GM23338 (cell line): Measurements from ENCODE around the gene CENPT. TPM values are rescaled to one million over a fixed set of nuclear protein-coding genes. Genes with fewer than 3 reads are reported as not detected.

Experiments used
- ATAC-seq: fragments of 200-7000 bp; cut with Tn5 transposase; 3 replicates; pipeline ENCODE4 v1.9.1; 2020
- DNase-seq: peaks from one replicate; pipeline ENCODE4 v3.0.0-alpha.2; 2015; ENCODE audit warnings: low spot score
- H2AFZ ChIP-seq: fragments of 200-600 bp; sonication (generic); 2 replicates; pipeline ENCODE4 v1.8.0; 2016; ENCODE audit warnings: antibody characterized with exemption, mild to moderate bottlenecking, moderate library complexity
- H3F3A ChIP-seq: fragments of 200-600 bp; sonication (generic); replicated peaks from 2 replicates; pipeline ENCODE4 v1.8.0; 2017; ENCODE audit warnings: antibody characterized with exemption, mixed run types, low read depth
- H3K27ac ChIP-seq: fragments of 200-600 bp; sonication (generic); 2 replicates; pipeline ENCODE4 v1.6.1; 2016; ENCODE audit warnings: low read depth
- H3K27me3 ChIP-seq: fragments of 200-600 bp; sonication (generic); 2 replicates; pipeline ENCODE4 v1.8.0; 2016; ENCODE audit warnings: mild to moderate bottlenecking, mixed run types, moderate library complexity; ENCODE audit not compliant: insufficient read depth
- H3K36me3 ChIP-seq: fragments of 200-600 bp; sonication (generic); 2 replicates; pipeline ENCODE4 v1.8.0; 2016; ENCODE audit warnings: mild to moderate bottlenecking; ENCODE audit not compliant: insufficient read depth
- H3K4me1 ChIP-seq: fragments of 200-600 bp; sonication (generic); 2 replicates; pipeline ENCODE4 v1.8.0; 2016; ENCODE audit warnings: mild to moderate bottlenecking, moderate library complexity; ENCODE audit not compliant: insufficient read depth
- H3K4me2 ChIP-seq: fragments of 200-600 bp; sonication (generic); 2 replicates; pipeline ENCODE4 v1.7.1; 2017; ENCODE audit warnings: mixed run types
- H3K4me3 ChIP-seq: fragments of 200-600 bp; sonication (generic); 2 replicates; pipeline ENCODE4 v1.6.1; 2016; ENCODE audit warnings: mixed run types
- H3K79me2 ChIP-seq: fragments of 200-600 bp; sonication (generic); replicated peaks from 2 replicates; pipeline ENCODE4 v1.8.0; 2017; ENCODE audit warnings: mild to moderate bottlenecking; ENCODE audit not compliant: insufficient read depth
- H3K9me2 ChIP-seq: fragments of 200-600 bp; sonication (generic); 2 replicates; pipeline ENCODE4 v1.8.0; 2017; ENCODE audit not compliant: insufficient read depth
- H4K20me1 ChIP-seq: fragments of 200-600 bp; sonication (generic); replicated peaks from 2 replicates; pipeline ENCODE4 v1.8.0; 2017; ENCODE audit warnings: mild to moderate bottlenecking; ENCODE audit not compliant: insufficient read depth
- H3K27ac Mint-ChIP-seq: 2 replicates; pipeline ENCODE4 v1.8.0; 2020; ENCODE audit warnings: inconsistent platforms, mild to moderate bottlenecking, moderate library complexity, mixed read lengths
- H3K27me3 Mint-ChIP-seq: 3 replicates; pipeline ENCODE4 v1.8.0; 2022; ENCODE audit warnings: low read depth, mild to moderate bottlenecking, moderate library complexity, mixed read lengths, inconsistent platforms; ENCODE audit not compliant: insufficient read depth, poor library complexity
- H3K36me3 Mint-ChIP-seq: 3 replicates; pipeline ENCODE4 v1.8.0; 2021; ENCODE audit warnings: low read depth, mild to moderate bottlenecking, inconsistent platforms, moderate library complexity, mixed read lengths
- H3K4me1 Mint-ChIP-seq: 3 replicates; pipeline ENCODE4 v1.8.0; 2020; ENCODE audit warnings: mild to moderate bottlenecking, inconsistent platforms, mixed read lengths
- H3K4me3 Mint-ChIP-seq: 3 replicates; pipeline ENCODE4 v1.8.0; 2021; ENCODE audit warnings: moderate library complexity, mild to moderate bottlenecking, inconsistent platforms, mixed read lengths
- H3K9me3 Mint-ChIP-seq: 3 replicates; pipeline ENCODE4 v1.8.0; 2020; ENCODE audit warnings: moderate library complexity, mild to moderate bottlenecking, inconsistent platforms, mixed read lengths
- CREB1 ChIP-seq: fragments of 250-450 bp; sonication (Bioruptor Pico); IDR thresholded peaks from 2 replicates; pipeline ENCODE4 v1.5.0; 2020; ENCODE audit warnings: low read depth, mild to moderate bottlenecking, moderate library complexity
- EZH2 ChIP-seq: fragments of 200-600 bp; sonication (generic); IDR thresholded peaks from one replicate; pipeline ENCODE4 v1.8.0; 2017; ENCODE audit warnings: antibody characterized with exemption, mild to moderate bottlenecking, low read depth; ENCODE audit not compliant: unreplicated experiment
- EZH2phosphoT487 ChIP-seq: fragments of 200-600 bp; sonication (generic); IDR thresholded peaks from one replicate; pipeline ENCODE4 v1.8.1; 2018; ENCODE audit warnings: antibody characterized with exemption; ENCODE audit not compliant: unreplicated experiment
- NANOG ChIP-seq: IDR thresholded peaks from 2 replicates; pipeline ENCODE4 v1.6.1; 2016; ENCODE audit warnings: antibody characterized with exemption, borderline replicate concordance
- POLR2AphosphoS5 ChIP-seq: IDR thresholded peaks from 2 replicates; pipeline ENCODE4 v1.6.1; 2016; ENCODE audit warnings: antibody characterized with exemption, low read depth
- STAT1 ChIP-seq: IDR thresholded peaks from one replicate; pipeline ENCODE4 v1.6.1; 2016; ENCODE audit warnings: antibody characterized with exemption; ENCODE audit not compliant: unreplicated experiment
- ZNF114 ChIP-seq: fragments of 250-450 bp; sonication (Bioruptor Pico); IDR thresholded peaks from 2 replicates; pipeline ENCODE4 v1.5.0; 2020; ENCODE audit warnings: mild to moderate bottlenecking, moderate library complexity
- ZNF331 ChIP-seq: fragments of 250-450 bp; sonication (Bioruptor Pico); IDR thresholded peaks from 2 replicates; pipeline ENCODE4 v1.5.0; 2020; ENCODE audit warnings: low read depth, mild to moderate bottlenecking, moderate library complexity
- polyA plus RNA-seq: library from polyadenylated mRNA; unstranded; fragments of >200 nt; fragmentation: Nextera tagmentation; extraction: Ambion mirVana; gene quantifications from 2 replicates; pipeline ENCODE4 v1.2.1, GENCODE V29; 2016
- total RNA-seq: library from RNA; depleted of rRNA; stranded (reverse); fragments of >200 nt; shearing (Covaris generic); gene quantifications from 2 replicates; pipeline ENCODE4 v1.2.3, GENCODE V29; 2014
- TF ChIP-seq, protein P1 (sequence below): IDR thresholded peaks from one replicate; pipeline ENCODE4 v1.6.1; 2018; ENCODE audit warnings: antibody characterized with exemption; ENCODE audit not compliant: unreplicated experiment
- TF ChIP-seq, protein P2 (sequence below): fragments of 250-450 bp; sonication (Bioruptor Pico); IDR thresholded peaks from 2 replicates; pipeline ENCODE4 v1.5.0; 2020; ENCODE audit warnings: mild to moderate bottlenecking, moderate library complexity

The CENPT gene
- total and polyA plus RNA-seq, 2 experiments from 2014 or later, result 55.4 to 63.8 TPM

DNA sequence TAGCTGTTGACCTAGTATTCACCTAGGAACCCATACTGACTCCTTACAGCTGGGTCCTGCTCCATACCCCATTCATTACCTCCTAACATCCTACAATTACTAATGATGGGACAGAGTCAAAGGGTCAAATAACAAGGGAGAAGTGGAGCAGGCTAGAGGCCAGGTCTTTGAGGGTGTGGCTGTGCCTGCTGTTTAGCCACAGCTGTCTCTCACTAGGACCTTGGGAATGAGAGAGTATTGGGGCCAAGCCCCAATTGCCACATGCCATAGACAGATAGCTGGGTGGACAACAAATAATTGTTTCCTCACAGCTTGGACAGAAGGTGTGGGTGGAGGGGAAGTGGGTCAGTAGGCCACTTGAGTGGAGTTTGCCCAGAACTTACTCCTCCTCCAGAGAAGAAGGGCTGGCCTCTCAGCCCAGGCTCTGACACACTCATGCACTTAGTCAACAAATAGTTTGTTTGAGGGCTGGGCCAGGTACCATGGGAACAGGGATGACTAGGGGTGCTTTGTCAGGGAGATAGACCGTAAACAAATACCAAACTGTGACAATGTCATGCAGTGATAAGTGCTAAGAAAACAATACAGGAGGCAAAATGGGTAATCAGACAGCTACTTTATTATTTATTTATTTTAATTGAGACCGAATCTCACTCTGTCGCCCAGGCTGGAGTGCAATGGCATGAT lies 10.2 kb upstream of the CENPT start:
- peak; percentile 86 for DNase-seq
- H3K4me1 ChIP-seq, result peaks cover 18% of the 10 kb centered on the region
- 0 out of 2 replicates have a peak, but pooled peaks cover 2% of the 10 kb centered on the region for H3K36me3 ChIP-seq
- no peaks in the 10 kb centered on the region; the same call in 1 of the 2 replicates for H3F3A ChIP-seq
- H3K4me2 ChIP-seq, result 0 out of 2 replicates have a peak overlapping the region, but pooled peaks have one; percentile 23
- no peak overlapping the region for H2AFZ ChIP-seq
- peak; percentile 93 for ATAC-seq
- peak overlapping the region; percentile 69; the same call in 1 of the 2 replicates for H3K27ac Mint-ChIP-seq
- H3K27ac ChIP-seq, result peak overlapping the region; percentile 75; the same call in 1 of the 2 replicates
- H3K36me3 Mint-ChIP-seq, result peaks cover 33% of the 10 kb centered on the region
- peaks cover 100% of the 10 kb centered on the region for H3K79me2 ChIP-seq
- peak overlapping the region; percentile 18; the same call in 2 of the 3 replicates for H3K4me3 Mint-ChIP-seq
- H3K27me3 Mint-ChIP-seq, result peaks cover 4% of the 10 kb centered on the region
- no peaks in the 10 kb centered on the region for H3K9me2 ChIP-seq
- H3K9me3 Mint-ChIP-seq, result no peaks in the 10 kb centered on the region
- H3K4me3 ChIP-seq, result no peak overlapping the region
- TF ChIP-seq CREB1 (CRISPR knock-in tag) (no peak), STAT1 (no peak), ZNF114 (CRISPR knock-in tag) (no peak), POLR2AphosphoS5 (no peak), EZH2phosphoT487 (no peak), ZNF331 (CRISPR knock-in tag) (no peak), EZH2 (no peak)
- peaks cover 73% of the 10 kb centered on the region for H4K20me1 ChIP-seq
- H3K27me3 ChIP-seq, result no peaks in the 10 kb centered on the region
- H3K4me1 Mint-ChIP-seq, result peaks cover 36% of the 10 kb centered on the region

DNA sequence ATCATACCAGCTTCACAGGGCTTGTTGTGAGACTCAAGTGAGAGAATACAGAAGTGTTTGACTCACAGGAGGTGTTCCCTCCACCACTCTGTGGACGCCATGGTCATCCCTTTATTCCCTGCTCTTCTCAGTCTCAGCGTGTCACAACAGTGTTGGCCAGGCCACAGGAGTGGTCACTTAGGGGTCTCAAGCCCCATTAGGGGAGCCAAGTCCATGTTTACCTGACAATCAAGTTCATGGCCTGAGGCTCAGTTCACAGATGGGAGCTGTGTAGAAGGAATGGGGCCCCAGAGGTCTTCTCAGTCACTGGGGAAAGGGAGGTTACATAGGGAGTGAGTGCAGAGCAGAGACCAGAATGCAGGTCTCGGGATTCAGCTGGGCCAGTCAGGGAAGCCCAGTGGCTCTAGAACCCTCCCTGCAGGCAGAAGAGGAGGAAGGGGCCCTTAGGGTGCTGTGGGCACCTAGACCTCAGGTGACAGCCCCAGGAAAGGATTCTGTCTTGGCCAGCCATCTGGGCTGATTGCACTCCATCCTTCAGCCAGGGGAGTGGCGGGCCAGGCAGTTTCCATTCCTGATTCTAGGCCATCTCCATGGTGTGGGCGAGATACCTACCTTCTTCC lies 9.5 kb upstream of the CENPT start:
- peaks cover 36% of the 10 kb centered on the region for H3K4me1 Mint-ChIP-seq
- TF ChIP-seq ZNF331 (CRISPR knock-in tag), result no peak
- TF ChIP-seq NANOG, result no peak
- TF ChIP-seq ZNF114 (CRISPR knock-in tag), result no peak
- TF ChIP-seq EZH2phosphoT487, result no peak
- TF ChIP-seq STAT1, result no peak
- TF ChIP-seq, protein P1, sequence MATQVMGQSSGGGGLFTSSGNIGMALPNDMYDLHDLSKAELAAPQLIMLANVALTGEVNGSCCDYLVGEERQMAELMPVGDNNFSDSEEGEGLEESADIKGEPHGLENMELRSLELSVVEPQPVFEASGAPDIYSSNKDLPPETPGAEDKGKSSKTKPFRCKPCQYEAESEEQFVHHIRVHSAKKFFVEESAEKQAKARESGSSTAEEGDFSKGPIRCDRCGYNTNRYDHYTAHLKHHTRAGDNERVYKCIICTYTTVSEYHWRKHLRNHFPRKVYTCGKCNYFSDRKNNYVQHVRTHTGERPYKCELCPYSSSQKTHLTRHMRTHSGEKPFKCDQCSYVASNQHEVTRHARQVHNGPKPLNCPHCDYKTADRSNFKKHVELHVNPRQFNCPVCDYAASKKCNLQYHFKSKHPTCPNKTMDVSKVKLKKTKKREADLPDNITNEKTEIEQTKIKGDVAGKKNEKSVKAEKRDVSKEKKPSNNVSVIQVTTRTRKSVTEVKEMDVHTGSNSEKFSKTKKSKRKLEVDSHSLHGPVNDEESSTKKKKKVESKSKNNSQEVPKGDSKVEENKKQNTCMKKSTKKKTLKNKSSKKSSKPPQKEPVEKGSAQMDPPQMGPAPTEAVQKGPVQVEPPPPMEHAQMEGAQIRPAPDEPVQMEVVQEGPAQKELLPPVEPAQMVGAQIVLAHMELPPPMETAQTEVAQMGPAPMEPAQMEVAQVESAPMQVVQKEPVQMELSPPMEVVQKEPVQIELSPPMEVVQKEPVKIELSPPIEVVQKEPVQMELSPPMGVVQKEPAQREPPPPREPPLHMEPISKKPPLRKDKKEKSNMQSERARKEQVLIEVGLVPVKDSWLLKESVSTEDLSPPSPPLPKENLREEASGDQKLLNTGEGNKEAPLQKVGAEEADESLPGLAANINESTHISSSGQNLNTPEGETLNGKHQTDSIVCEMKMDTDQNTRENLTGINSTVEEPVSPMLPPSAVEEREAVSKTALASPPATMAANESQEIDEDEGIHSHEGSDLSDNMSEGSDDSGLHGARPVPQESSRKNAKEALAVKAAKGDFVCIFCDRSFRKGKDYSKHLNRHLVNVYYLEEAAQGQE, result no peak
- TF ChIP-seq, protein P2, sequence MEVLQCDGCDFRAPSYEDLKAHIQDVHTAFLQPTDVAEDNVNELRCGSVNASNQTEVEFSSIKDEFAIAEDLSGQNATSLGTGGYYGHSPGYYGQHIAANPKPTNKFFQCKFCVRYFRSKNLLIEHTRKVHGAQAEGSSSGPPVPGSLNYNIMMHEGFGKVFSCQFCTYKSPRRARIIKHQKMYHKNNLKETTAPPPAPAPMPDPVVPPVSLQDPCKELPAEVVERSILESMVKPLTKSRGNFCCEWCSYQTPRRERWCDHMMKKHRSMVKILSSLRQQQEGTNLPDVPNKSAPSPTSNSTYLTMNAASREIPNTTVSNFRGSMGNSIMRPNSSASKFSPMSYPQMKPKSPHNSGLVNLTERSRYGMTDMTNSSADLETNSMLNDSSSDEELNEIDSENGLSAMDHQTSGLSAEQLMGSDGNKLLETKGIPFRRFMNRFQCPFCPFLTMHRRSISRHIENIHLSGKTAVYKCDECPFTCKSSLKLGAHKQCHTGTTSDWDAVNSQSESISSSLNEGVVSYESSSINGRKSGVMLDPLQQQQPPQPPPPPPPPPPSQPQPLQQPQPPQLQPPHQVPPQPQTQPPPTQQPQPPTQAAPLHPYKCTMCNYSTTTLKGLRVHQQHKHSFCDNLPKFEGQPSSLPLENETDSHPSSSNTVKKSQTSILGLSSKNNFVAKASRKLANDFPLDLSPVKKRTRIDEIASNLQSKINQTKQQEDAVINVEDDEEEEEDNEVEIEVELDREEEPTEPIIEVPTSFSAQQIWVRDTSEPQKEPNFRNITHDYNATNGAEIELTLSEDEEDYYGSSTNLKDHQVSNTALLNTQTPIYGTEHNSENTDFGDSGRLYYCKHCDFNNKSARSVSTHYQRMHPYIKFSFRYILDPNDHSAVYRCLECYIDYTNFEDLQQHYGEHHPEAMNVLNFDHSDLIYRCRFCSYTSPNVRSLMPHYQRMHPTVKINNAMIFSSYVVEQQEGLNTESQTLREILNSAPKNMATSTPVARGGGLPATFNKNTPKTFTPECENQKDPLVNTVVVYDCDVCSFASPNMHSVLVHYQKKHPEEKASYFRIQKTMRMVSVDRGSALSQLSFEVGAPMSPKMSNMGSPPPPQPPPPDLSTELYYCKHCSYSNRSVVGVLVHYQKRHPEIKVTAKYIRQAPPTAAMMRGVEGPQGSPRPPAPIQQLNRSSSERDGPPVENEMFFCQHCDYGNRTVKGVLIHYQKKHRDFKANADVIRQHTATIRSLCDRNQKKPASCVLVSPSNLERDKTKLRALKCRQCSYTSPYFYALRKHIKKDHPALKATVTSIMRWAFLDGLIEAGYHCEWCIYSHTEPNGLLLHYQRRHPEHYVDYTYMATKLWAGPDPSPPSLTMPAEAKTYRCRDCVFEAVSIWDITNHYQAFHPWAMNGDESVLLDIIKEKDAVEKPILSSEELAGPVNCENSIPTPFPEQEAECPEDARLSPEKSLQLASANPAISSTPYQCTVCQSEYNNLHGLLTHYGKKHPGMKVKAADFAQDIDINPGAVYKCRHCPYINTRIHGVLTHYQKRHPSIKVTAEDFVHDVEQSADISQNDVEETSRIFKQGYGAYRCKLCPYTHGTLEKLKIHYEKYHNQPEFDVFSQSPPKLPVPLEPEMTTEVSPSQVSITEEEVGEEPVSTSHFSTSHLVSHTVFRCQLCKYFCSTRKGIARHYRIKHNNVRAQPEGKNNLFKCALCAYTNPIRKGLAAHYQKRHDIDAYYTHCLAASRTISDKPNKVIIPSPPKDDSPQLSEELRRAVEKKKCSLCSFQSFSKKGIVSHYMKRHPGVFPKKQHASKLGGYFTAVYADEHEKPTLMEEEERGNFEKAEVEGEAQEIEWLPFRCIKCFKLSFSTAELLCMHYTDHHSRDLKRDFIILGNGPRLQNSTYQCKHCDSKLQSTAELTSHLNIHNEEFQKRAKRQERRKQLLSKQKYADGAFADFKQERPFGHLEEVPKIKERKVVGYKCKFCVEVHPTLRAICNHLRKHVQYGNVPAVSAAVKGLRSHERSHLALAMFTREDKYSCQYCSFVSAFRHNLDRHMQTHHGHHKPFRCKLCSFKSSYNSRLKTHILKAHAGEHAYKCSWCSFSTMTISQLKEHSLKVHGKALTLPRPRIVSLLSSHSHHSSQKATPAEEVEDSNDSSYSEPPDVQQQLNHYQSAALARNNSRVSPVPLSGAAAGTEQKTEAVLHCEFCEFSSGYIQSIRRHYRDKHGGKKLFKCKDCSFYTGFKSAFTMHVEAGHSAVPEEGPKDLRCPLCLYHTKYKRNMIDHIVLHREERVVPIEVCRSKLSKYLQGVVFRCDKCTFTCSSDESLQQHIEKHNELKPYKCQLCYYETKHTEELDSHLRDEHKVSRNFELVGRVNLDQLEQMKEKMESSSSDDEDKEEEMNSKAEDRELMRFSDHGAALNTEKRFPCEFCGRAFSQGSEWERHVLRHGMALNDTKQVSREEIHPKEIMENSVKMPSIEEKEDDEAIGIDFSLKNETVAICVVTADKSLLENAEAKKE (CRISPR knock-in tag), result no peak

More for the DNA sequence above, 9.5 kb upstream of the CENPT start:
- Mint-ChIP-seq H3K9me3 (no peaks in the 10 kb centered on the region), H3K4me3 (peak overlapping the region; percentile 10; the same call in 1 of the 3 replicates), H3K27me3 (peaks cover 4% of the 10 kb centered on the region), H3K36me3 (peaks cover 33% of the 10 kb centered on the region), H3K27ac (peak overlapping the region; percentile 75)
- peaks cover 79% of the 10 kb centered on the region for H4K20me1 ChIP-seq
- H3K27ac ChIP-seq, result peak overlapping the region; percentile 75
- H3K4me3 ChIP-seq, result no peak overlapping the region
- peaks cover 18% of the 10 kb centered on the region for H3K4me1 ChIP-seq
- no peaks in the 10 kb centered on the region for H3K27me3 ChIP-seq
- DNase-seq, result no peak
- H3K4me2 ChIP-seq, result peak overlapping the region; percentile 23; the same call in 1 of the 2 replicates
- 0 out of 2 replicates have a peak, but pooled peaks cover 2% of the 10 kb centered on the region for H3K36me3 ChIP-seq
- no peak for ATAC-seq
- no peak overlapping the region for H2AFZ ChIP-seq
- H3K9me2 ChIP-seq, result no peaks in the 10 kb centered on the region
- H3F3A ChIP-seq, result no peaks in the 10 kb centered on the region; the same call in 1 of the 2 replicates
- peaks cover 100% of the 10 kb centered on the region for H3K79me2 ChIP-seq
